Activated CD4-positive, alpha-beta T cell treated with anti-CD3 and anti-CD28 coated beads, Interleukin-2, amount 50 U/mL, for 4 hours (primary cell): ENCODE measurements around the gene PDE4B.
A peak's percentile ranks its signal among the peaks of the same experiment; 100 is the strongest.

ENCODE experiments used
- DNase-seq, 2 experiments: peaks; one replicate each; pipeline ENCODE4 v3.0.0-alpha.2; 2020

The PDE4B gene

DNA sequence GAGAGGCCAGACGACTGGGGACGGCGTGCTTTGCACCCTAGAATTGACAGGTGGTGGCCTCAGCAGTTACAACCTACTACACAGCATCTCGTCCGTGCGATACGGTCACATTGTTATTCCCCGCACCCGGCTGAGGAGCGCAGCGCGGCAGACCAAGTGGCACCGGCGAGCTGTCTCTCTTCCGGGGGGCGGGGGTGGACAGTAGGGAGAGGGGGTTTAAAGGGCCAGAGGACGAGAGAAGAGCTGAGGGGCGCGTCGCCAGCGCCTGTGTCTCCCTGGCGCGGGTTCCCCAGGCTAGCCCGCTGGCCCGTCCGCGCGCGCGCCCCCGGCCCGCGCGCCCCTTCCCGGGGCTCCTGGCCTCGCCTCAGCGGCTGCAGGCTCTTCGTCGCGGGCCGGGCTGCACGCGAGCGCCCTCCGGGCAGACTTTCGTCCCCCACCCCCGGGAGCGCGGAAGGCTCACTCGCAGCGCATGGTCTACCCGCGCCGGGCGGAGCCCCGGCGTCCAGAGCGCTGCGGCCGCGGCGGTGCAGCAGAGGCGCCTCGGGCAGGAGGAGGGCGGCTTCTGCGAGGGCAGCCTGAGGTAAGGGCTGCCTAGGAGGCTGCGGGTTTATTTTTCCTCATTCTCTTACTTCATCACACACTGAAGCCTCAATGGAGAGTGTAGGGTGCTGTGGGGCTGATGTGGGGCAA, at the start of gene PDE4B:
Gene PDE4B (plus strand): TSS at position 227 of the 690 bp plus-strand sequence.
- DNase-seq = no peak

DNA sequence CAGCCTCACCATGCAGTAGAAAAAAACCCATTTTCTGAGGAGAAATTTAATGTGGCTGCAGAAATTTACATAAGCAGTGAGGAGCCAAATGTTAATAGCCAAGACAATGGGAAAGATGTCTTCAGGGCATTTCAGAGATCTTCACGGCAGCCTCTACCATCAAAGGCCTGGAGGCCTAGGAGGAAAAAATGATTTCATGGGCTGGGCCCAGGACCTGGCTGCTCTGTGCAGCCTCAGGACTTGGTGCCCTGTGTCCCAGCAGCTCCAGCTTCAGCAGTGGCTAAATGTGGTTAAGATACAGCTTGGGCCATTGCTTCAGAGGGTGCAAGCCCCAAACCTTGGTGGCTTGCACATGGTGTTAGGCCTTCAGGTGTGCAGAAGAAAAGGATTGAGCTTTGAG, 48.0 kb upstream of the PDE4B start:
- no peak for DNase-seq

- no peak for DNase-seq
Measured at GRCh38 chr1:65751961-65752360, 40.7 kb upstream of the PDE4B start.

DNA sequence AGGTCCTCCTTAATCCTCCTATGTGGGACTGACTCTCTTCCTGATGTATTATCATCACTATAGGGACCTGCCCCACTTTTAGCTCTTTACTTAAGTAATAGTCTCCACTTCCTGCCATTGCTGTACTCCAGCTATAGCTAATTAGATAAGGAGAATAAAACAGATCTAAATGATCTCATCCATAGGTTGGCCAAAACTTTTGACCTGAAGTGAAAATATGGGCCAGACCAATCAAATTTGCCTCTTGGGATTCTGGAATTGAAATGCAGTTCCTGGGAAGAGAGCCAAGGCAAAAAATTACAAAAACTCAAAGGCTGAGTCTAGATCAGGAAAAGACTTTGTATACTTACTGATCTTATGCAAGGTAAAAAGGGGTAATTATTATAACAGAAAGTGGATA, 36.1 kb upstream of the PDE4B start:
- no peak for DNase-seq

- no peak for DNase-seq
Measured at GRCh38 chr1:65757531-65757930, 35.2 kb upstream of the PDE4B start.

- no peak for DNase-seq
Measured at GRCh38 chr1:65758128-65758527, 34.6 kb upstream of the PDE4B start.

DNA sequence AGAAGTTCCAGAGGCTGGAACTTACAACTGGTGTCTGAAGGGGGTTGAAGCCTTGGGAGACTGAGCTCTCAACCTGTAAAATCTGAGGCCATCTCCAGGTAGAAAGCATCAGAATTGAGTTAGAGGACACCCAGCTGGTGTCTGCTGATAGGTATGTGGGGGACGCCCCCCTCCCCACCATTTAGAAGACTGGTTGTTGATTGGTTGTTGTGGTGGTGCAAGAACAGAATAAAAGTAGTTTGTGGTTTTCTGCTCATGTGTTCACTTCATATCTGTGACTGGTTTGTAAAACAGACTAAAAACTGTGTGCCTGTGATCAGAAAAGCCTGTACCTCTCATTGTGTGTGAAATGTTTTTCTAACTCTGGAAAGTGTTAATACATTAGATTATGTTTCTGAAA, 33.2 kb upstream of the PDE4B start:
- no peak for DNase-seq

GRCh38 chr1:65762081-65762862, 30.4 kb upstream of the PDE4B start:
- no peak for DNase-seq

DNA sequence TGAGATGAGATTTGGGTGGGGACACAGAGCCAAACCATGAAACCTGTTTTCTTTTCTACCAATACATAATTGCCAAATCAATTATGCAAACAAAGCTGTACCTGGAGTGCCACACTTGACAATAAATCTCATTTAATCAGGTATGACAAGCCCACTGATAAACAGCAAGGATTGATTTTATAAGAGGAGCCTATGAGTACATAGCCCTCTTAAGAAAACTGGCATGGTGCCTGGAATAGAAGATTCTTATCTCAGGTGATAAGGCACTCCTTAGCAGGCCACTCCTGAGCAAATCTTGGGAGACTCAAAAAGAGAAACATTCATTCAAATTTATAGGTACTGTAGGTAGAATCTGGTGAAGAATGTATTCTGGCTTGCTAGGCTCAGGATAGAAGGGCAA, 28.6 kb upstream of the PDE4B start:
- DNase-seq = no peak

- DNase-seq = no peak
Measured at GRCh38 chr1:65765631-65766030, 27.1 kb upstream of the PDE4B start.

GRCh38 chr1:65769636-65770035, 23.1 kb upstream of the PDE4B start:
- DNase-seq = no peak

DNA sequence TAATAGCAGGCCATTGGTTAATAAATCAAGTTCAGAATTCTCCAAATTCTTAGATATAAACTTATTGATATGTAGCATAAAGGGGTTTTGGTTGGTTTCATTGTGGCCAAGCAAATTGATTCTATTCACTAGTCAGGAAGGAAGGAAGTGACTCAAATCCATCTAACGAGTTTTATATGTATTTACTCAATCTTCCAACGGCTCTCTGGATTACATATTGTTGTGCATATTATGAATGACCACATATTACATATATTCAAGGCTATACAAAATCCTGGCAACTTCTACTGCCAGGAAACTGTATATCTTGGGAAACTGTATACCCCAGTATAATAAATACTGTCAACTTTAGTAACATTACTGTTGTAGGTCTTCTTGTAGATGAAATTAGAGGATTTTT, 20.1 kb upstream of the PDE4B start:
- DNase-seq = no peak

DNA sequence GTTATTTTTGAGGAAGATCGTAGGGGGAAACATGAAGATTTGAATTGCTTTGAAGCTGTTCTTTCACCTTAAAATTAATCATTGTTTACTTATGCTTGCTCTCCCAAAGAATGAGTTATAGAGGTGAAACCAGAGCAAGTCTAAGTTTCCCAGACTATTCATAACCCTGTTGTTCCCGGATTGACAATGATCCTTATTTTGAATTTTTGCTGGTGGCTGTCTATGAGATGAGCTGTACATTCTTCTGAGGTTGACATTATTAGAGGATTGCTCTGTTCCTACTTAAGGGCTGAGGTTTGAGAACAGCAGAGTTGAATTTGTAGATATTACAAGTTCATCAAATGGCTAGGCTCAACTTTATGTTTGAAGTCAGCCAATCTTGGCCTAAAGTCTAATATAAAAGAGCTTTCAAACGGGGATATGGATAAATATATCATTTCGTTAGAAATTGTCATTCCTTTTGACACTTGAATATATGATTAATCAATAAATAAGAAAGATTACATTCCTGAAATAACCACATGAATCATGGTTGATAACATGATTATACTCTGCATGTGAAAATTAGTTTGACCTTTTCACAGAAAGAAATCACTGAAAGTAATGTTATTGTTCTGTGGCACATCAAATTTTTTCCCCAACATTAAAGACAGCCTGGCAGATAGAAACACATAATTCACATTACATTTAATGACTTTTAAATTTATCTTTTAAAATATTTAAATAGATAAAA, 19.1 kb upstream of the PDE4B start:
- DNase-seq = no peak

DNA sequence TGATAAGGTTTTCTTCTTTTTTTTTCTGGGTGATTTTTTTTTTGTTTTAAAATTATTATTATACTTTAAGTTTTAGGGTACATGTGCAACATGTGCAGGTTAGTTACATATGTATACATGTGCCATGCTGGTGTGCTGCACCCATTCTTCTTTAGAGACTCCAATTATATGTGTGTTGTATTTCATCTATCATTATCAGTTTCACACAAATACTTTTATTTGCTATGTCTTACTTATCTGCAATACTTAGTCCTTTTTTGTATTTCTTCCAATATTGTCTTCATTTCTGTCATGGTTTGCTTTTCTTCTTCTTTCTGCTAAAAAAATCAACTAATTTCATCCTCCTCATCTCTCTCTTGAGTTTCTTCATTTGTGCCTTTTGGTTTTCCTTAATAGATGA, 3.9 kb upstream of the PDE4B start:
- DNase-seq = no peak

- no peak for DNase-seq
Measured at GRCh38 chr1:65791396-65791795, 1.3 kb upstream of the PDE4B start.

- no peak for DNase-seq
Measured at GRCh38 chr1:65791801-65792668, 660 bp upstream of the PDE4B start.

GRCh38 chr1:65793359-65793732, 651 bp downstream of the PDE4B start:
- DNase-seq = no peak

DNA sequence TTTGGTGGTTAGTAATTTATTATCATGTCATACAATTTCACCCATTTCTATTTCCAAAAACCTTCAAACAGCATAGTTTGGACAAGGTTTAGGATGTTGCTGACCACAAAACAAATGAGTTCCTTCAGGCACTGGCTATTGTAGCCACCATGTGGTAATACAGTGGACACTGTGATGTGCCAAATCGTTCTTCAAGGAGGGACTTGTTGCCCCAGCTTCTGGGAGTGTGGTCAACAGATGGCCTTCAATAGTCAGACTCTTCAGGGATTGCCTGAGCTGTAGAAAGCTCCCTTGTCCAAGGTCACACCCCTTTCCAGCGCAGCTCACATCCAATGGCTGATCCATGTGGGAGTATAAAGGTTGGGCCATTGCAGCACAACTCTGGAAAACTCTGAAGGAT, 2.6 kb downstream of the PDE4B start:
- no peak for DNase-seq

- DNase-seq = no peak
Measured at GRCh38 chr1:65799601-65800000, 6.9 kb downstream of the PDE4B start.

GRCh38 chr1:65804584-65804983, 11.9 kb downstream of the PDE4B start:
- no peak for DNase-seq

DNA sequence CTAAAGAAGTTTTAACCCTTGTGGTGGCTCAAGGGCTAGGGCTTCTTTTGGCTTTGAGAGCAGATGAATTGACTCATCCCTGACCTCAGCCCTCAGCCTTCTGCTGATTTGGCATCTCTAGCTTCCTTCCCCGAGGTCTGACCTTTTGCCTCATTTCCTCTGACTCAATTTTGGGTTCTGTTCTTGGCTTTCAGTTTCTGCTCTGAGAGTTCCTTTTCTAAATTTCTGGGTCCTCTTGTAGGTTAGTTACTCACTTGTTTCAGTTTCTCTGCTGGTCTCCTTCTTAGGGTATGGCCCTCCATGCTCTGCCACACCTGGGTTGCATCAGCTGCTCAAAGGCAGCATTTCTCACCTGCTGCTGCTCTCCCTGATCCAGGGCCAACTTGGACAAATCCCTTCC, 19.4 kb downstream of the PDE4B start:
- peak in 1 of 2 experiments; percentile 2 for DNase-seq

DNA sequence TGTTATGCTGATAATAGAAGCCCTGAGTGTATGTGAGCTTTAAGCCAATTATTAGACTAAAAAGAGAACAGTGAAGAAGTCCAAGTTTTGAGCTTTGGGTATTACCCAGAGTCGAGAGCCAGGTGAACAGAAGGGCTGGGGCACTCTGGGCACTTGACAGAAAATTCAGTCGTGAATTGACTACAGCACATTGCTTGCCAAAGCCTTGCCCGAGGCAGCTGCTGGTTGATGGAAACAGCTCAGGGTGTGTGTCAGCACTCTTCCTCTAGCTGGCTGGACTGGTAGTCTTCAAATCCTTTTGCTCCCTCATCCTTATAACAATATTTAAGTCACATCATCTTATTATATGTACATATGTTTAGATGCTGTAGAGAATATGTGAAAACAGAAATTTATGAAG, 21.3 kb downstream of the PDE4B start:
- no peak for DNase-seq

DNA sequence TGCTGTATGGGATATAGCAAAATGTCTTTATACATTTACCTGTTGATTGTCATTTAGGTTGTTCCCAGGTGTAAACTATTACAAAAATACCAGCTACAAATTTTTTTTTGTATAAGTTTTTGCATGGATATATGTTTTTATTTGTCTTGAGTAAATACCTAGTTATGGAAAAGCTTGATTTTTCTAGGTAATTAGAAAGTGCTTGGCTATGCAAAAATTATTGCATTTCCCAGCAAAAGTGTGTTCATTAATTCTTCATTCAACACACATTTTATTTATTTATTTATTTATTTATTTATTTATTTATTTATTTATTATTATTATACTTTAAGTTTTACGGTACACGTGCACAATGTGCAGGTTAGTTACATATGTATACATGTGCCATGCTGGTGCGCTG, 22.1 kb downstream of the PDE4B start:
- DNase-seq = no peak
